GM19328 (cell line): Measurements from ENCODE around the gene ATG7.
"Not testable (repeated sequence)": the region's sequence is repeated elsewhere in the genome, so short reads cannot be mapped to it uniquely, and the experiment has no call there.

Experiments
- ATAC-seq: cut with Tn5 transposase; IDR thresholded peaks from one replicate; pipeline ENCODE4 v1.9.1; 2021; ENCODE audit warnings: mild to moderate bottlenecking, moderate library complexity; ENCODE audit not compliant: unreplicated experiment

ATG7 gene

GRCh38 chr3:11498646-11499045, 226.4 kb downstream of the ATG7 start:
- no peak for ATAC-seq

GRCh38 chr3:11499144-11499543, 226.9 kb downstream of the ATG7 start:
- ATAC-seq: no peak

- ATAC-seq: not testable (repeated sequence)
These were observed 230.2 kb downstream of the ATG7 start for GRCh38 chr3:11502413-11502812.

- ATAC-seq: no peak
These were observed 235.5 kb downstream of the ATG7 start for GRCh38 chr3:11507719-11508118.

GRCh38 chr3:11508346-11509172, 236.4 kb downstream of the ATG7 start:
- ATAC-seq: no peak

- ATAC-seq: no peak
These were observed 237.2 kb downstream of the ATG7 start for GRCh38 chr3:11509173-11510000.

- no peak for ATAC-seq
These were observed 237.8 kb downstream of the ATG7 start for GRCh38 chr3:11510001-11510340.

GRCh38 chr3:11510356-11510755, 238.2 kb downstream of the ATG7 start:
- ATAC-seq: no peak

GRCh38 chr3:11511606-11512005, 239.4 kb downstream of the ATG7 start:
- not testable (repeated sequence) for ATAC-seq

- not testable (repeated sequence) for ATAC-seq
These were observed 241.1 kb downstream of the ATG7 start for GRCh38 chr3:11513125-11513816.

GRCh38 chr3:11513817-11514135, 241.6 kb downstream of the ATG7 start:
- no peak for ATAC-seq

GRCh38 chr3:11514191-11514821, 242.1 kb downstream of the ATG7 start:
- ATAC-seq: no peak

- ATAC-seq: no peak
These were observed 245.4 kb downstream of the ATG7 start for GRCh38 chr3:11517601-11518000.

- ATAC-seq: no peak
These were observed 249.0 kb downstream of the ATG7 start for GRCh38 chr3:11521167-11521566.

GRCh38 chr3:11522398-11522715, 250.2 kb downstream of the ATG7 start:
- no peak for ATAC-seq

GRCh38 chr3:11522953-11523571, 250.9 kb downstream of the ATG7 start:
- ATAC-seq: no peak

- ATAC-seq: no peak
These were observed 251.4 kb downstream of the ATG7 start for GRCh38 chr3:11523572-11524101.

- not testable (repeated sequence) for ATAC-seq
These were observed 253.9 kb downstream of the ATG7 start for GRCh38 chr3:11526121-11526520.

GRCh38 chr3:11529281-11529680, 257.1 kb downstream of the ATG7 start:
- ATAC-seq: no peak

GRCh38 chr3:11530153-11530721, 258.0 kb downstream of the ATG7 start:
- ATAC-seq: no peak
